NCI-H1417 treated with DMSO at 0.1 percent for 48 hours (cell line): ENCODE measurements around the gene RPP25.
A peak's percentile ranks its signal among the peaks of the same experiment; 100 is the strongest.
"Not testable (repeated sequence)": the region's sequence is repeated elsewhere in the genome, so short reads cannot be mapped to it uniquely, and the experiment has no call there.

Source experiments
- DNase-seq: peaks from one replicate; lab custom pipeline; 2025; lab: John Stamatoyannopoulos, UW

The RPP25 gene

DNA sequence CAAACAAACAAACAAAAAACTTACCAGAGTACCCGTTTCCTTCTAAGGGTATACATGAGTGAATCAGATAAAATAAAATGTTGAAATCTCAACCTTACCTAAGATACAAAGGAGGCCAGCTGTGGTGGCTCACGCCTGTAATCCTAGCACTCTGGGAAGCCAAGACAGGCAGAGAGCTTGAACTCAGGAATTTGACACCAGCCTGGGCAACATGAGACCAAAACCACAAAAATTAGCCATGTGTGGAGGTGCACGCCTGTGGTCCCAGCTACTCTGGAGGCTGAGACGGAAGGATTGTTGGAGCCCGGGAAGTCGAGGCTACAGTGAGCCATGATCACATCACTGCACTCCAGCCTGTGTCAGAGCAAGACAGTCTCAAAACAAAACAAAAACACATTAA lies 38.9 kb downstream of the RPP25 start:
- DNase-seq: no peak

DNA sequence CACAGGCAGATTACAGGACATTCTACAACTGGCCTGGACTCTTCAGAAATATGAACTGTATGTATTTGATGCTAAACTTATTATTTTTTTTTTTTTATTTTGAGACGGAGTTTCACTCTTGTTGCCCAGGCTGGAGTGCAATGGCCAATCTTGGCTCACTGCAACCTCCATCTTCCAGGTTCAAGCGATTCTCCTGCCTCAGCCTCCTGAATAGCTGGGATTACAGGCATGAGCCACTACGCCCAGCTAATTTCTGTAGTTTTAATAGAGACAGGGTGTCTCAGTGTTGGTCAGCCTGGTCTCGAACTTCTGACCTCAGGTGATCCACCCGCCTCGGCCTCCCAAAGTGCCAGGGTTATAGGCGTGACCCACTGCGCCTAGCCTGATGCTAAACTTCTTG lies 42.8 kb downstream of the RPP25 start:
- not testable (repeated sequence) for DNase-seq

DNA sequence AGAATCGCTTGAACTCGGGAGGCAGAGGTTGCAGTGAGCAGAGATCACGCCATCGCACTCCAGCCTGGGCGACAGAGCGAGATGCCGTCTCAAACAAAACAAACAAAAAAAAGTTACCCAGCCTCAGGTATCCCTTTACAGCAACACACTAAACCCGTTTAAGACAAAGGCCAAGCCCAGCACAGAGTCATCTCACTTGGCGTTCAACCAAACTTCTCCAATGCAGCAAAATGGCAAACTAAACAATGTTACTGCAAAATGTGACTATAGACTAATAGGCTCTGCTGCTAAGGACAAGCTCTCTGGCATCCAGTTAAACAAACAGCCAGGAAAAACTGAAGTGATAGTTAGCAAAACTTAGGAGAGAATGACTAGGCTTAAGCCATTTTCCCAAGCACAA lies 43.5 kb downstream of the RPP25 start:
- no peak for DNase-seq

GRCh38 chr15:74908635-74909034 lies 47.9 kb downstream of the RPP25 start:
- DNase-seq: no peak

GRCh38 chr15:74907163-74907870 lies 49.3 kb downstream of the RPP25 start:
- no peak for DNase-seq

- peak; percentile 50 for DNase-seq
Measured at GRCh38 chr15:74906450-74907162, 50.0 kb downstream of the RPP25 start, which contains the start of gene FAM219B. Gene FAM219B (minus strand): TSS chr15:74906851. CDS start chr15:74906800, 51 bp downstream.

DNA sequence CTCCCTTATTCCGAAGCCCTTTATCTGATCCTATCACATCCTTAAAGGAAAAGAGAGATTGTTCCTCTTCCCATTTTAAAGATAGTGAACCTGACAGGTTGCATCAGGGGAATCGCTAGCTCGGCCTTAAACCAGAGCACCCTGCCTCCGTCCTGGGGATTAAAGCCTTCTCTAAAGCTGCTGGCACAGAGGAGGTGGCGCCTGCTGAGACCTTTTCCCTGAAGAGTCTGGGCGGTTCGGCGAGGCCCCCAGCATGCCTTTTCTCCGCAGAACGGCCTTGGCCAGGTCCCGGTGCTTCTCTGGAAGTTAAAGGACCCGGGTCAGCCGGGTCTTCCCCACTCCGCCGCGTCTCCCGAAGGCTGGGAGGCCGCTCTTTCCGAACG lies 50.5 kb downstream of the RPP25 start:
- no peak for DNase-seq
